Skin of body (tissue), 2 donors: Measurements from ENCODE around the gene SEC22C. TPM values are rescaled to one million over a fixed set of nuclear protein-coding genes. Genes with fewer than 3 reads are reported as not detected.

Experiments
- DNase-seq: peaks from one replicate; lab custom pipeline; 2025; lab: John Stamatoyannopoulos, UW
- total RNA-seq: library from RNA; depleted of rRNA; stranded (reverse); fragments of >200 nt; gene quantifications from one replicate; pipeline ENCODE4 v1.2.3, GENCODE V29; 2014

SEC22C gene
- total RNA-seq, 1 donor from 2014 or later, result 31.2 TPM

GRCh38 chr3:42515391-42515916 is 66.3 kb downstream of the SEC22C start:
- peak; percentile 13 for DNase-seq

GRCh38 chr3:42514876-42515275 is 66.9 kb downstream of the SEC22C start:
- no peak for DNase-seq

- DNase-seq, result no peak
Measured at GRCh38 chr3:42513521-42513920, 68.2 kb downstream of the SEC22C start.

GRCh38 chr3:42513121-42513520 is 68.6 kb downstream of the SEC22C start:
- no peak for DNase-seq

GRCh38 chr3:42511736-42512135 is 70.0 kb downstream of the SEC22C start:
- no peak for DNase-seq

- DNase-seq, result no peak
Measured at GRCh38 chr3:42511201-42511600, 70.6 kb downstream of the SEC22C start.

GRCh38 chr3:42510325-42510724 is 71.4 kb downstream of the SEC22C start:
- DNase-seq, result no peak

- DNase-seq, result no peak
Measured at GRCh38 chr3:42509111-42509510, 72.7 kb downstream of the SEC22C start.

GRCh38 chr3:42508562-42508961 is 73.2 kb downstream of the SEC22C start:
- no peak for DNase-seq

- no peak for DNase-seq
Measured at GRCh38 chr3:42507761-42508335, 73.9 kb downstream of the SEC22C start.

GRCh38 chr3:42507252-42507651 is 74.5 kb downstream of the SEC22C start:
- DNase-seq, result no peak

- DNase-seq, result no peak
Measured at GRCh38 chr3:42505849-42506410, 75.8 kb downstream of the SEC22C start.

GRCh38 chr3:42505128-42505848 is 76.5 kb downstream of the SEC22C start:
- DNase-seq, result no peak

GRCh38 chr3:42504334-42505127 is 77.2 kb downstream of the SEC22C start:
- no peak for DNase-seq

- no peak for DNase-seq
Measured at GRCh38 chr3:42503957-42504333, 77.8 kb downstream of the SEC22C start.

- DNase-seq, result no peak
Measured at GRCh38 chr3:42503251-42503924, 78.4 kb downstream of the SEC22C start.

- no peak for DNase-seq
Measured at GRCh38 chr3:42502429-42503250, 79.1 kb downstream of the SEC22C start, which contains the start of gene VIPR1. Gene VIPR1 (plus strand): TSS chr3:42502643. CDS start chr3:42502736, 93 bp downstream.

GRCh38 chr3:42501681-42502428 is 79.9 kb downstream of the SEC22C start:
- no peak for DNase-seq

- no peak for DNase-seq
Measured at GRCh38 chr3:42501321-42501680, 80.5 kb downstream of the SEC22C start.

- no peak for DNase-seq
Measured at GRCh38 chr3:42500909-42501308, 80.9 kb downstream of the SEC22C start.
